HepG2 (cell line): ENCODE measurements around the gene MCAM. TPM values are rescaled to one million over a fixed set of nuclear protein-coding genes. Genes with fewer than 3 reads are reported as not detected.

ENCODE experiments used
- ATAC-seq: fragments of 200-7000 bp; cut with Tn5 transposase; 3 replicates; pipeline ENCODE4 v1.9.1; 2020; ENCODE audit warnings: mild to moderate bottlenecking, moderate library complexity
- BruUV-seq: library from RNA; stranded (reverse); fragments of 400-500 nt; replicated peaks from 2 replicates; lab custom pipeline; 2021; lab: Mats Ljungman, UMichigan
- CTCF ChIA-PET: fragments of 300-600 bp; formaldehyde crosslinking; extraction: SDS; loops from one replicate; lab custom pipeline; 2021; ENCODE audit warnings: low total read pairs, inconsistent platforms, low intra/inter-chr PET ratio; lab: Yijun Ruan, JAX
- POLR2A ChIA-PET: fragments of 350-600 bp; sonication (Branson Sonifier 250); formaldehyde crosslinking; loops from one replicate; lab custom pipeline; 2020; ENCODE audit warnings: antibody characterized with exemption, inconsistent platforms; lab: Yijun Ruan, JAX
- DNase-seq: peaks from one replicate; pipeline ENCODE4 v3.0.0-alpha.2; 2015; ENCODE audit warnings: low spot score
- FAIRE-seq: peaks from 3 replicates; lab custom pipeline; 2011; peaks lifted over from hg19 to GRCh38; lab: Jason Lieb, UNC
- H2AFZ ChIP-seq: one replicate; pipeline ENCODE4 v1.6.1; 2011; ENCODE audit warnings: low read length, inconsistent platforms
- H3K27ac ChIP-seq: fragments of 300-600 bp; 3 replicates; pipeline ENCODE4 v1.8.0; 2011; ENCODE audit warnings: mixed run types, mild to moderate bottlenecking, mixed read lengths, low read length, inconsistent platforms; ENCODE audit not compliant: insufficient read depth; ENCODE audit errors: extremely low read length
- H3K27me3 ChIP-seq, 2 experiments: fragments of 200-600 bp in 1 of 2; 2 replicates in 1 of 2; 3 replicates in 1 of 2; pipeline versions ENCODE4 v1.6.0 to v1.8.0; 2011; ENCODE audit warnings: low read length in 2 of 2, mild to moderate bottlenecking in 2 of 2, moderate library complexity in 2 of 2, inconsistent platforms in 1 of 2; ENCODE audit not compliant: insufficient read depth in 2 of 2, control insufficient read depth in 1 of 2
- H3K36me3 ChIP-seq, 2 experiments: fragments of 200-600 bp in 1 of 2; replicated peaks in 1 of 2; 2 replicates in 1 of 2; 3 replicates in 1 of 2; pipeline versions ENCODE4 v1.5.1 to v1.8.0; 2011; ENCODE audit warnings: low read length in 2 of 2, inconsistent platforms in 1 of 2; ENCODE audit not compliant: insufficient read depth in 2 of 2, control insufficient read depth in 1 of 2
- H3K4me1 ChIP-seq: 2 replicates; pipeline ENCODE4 v1.5.1; 2012; ENCODE audit warnings: low read length, inconsistent platforms; ENCODE audit not compliant: insufficient read depth
- H3K4me2 ChIP-seq: 2 replicates; pipeline ENCODE4 v1.6.0; 2011; ENCODE audit warnings: low read depth, low read length, inconsistent platforms
- H3K4me3 ChIP-seq, 3 experiments: fragments of 200-600 bp in 1 of 3; sonication (generic), shearing (Covaris generic) in 1 of 3; replicated peaks in 1 of 3; 2 replicates each; pipeline ENCODE4 v1.5.1; 2011 to 2016; ENCODE audit warnings: low read length in 3 of 3, inconsistent platforms in 2 of 3, low read depth in 2 of 3, mild to moderate bottlenecking in 2 of 3, control low read depth in 1 of 3, mixed read lengths in 1 of 3; ENCODE audit not compliant: insufficient read depth in 1 of 3
- H3K79me2 ChIP-seq: one replicate; pipeline ENCODE4 v1.6.1; 2011; ENCODE audit warnings: low read length, inconsistent platforms; ENCODE audit not compliant: insufficient read depth
- H3K9ac ChIP-seq: 2 replicates; pipeline ENCODE4 v1.6.0; 2011; ENCODE audit warnings: mild to moderate bottlenecking, low read depth, low read length, inconsistent platforms; ENCODE audit not compliant: insufficient read depth
- H3K9me3 ChIP-seq: 2 replicates; pipeline ENCODE4 v1.5.1; 2012; ENCODE audit warnings: mild to moderate bottlenecking, low read length
- H4K20me1 ChIP-seq: 2 replicates; pipeline ENCODE4 v1.6.0; 2011; ENCODE audit warnings: inconsistent platforms, mild to moderate bottlenecking, low read length, moderate library complexity; ENCODE audit not compliant: insufficient read depth
- ARID2 ChIP-seq: sonication (generic); formaldehyde crosslinking; IDR thresholded peaks from 2 replicates; pipeline ENCODE4 v1.8.1; 2022; ENCODE audit warnings: mild to moderate bottlenecking, missing genetic modification reagents, borderline replicate concordance
- ETS1 ChIP-seq: sonication (generic); formaldehyde crosslinking; IDR thresholded peaks from 2 replicates; pipeline ENCODE4 v1.4.0; 2020; ENCODE audit warnings: missing genetic modification reagents
- ISL2 ChIP-seq: sonication (generic); formaldehyde crosslinking; IDR thresholded peaks from 2 replicates; pipeline ENCODE4 v1.5.0; 2020; ENCODE audit warnings: missing genetic modification reagents
- MTA1 ChIP-seq: sonication (generic); formaldehyde crosslinking; IDR thresholded peaks from 2 replicates; pipeline ENCODE4 v1.4.0; 2020; ENCODE audit warnings: missing genetic modification reagents, mild to moderate bottlenecking, borderline replicate concordance
- NR2F2 ChIP-seq: IDR thresholded peaks from 2 replicates; pipeline ENCODE4 v1.6.1; 2012; ENCODE audit warnings: low read depth, inconsistent platforms, borderline replicate concordance
- TOPORS ChIP-seq: sonication (generic); formaldehyde crosslinking; IDR thresholded peaks from 2 replicates; pipeline ENCODE4 v1.8.0; 2023; ENCODE audit warnings: mild to moderate bottlenecking, missing genetic modification reagents
- TSC22D2 ChIP-seq: sonication (generic); formaldehyde crosslinking; IDR thresholded peaks from 2 replicates; pipeline ENCODE4 v1.5.1; 2020; ENCODE audit warnings: missing genetic modification reagents, mild to moderate bottlenecking, borderline replicate concordance
- ZEB1 ChIP-seq: IDR thresholded peaks from 2 replicates; pipeline ENCODE4 v1.6.1; 2012; ENCODE audit warnings: mild to moderate bottlenecking, low read depth, inconsistent platforms; ENCODE audit not compliant: insufficient replicate concordance
- ZFP36L1 ChIP-seq: sonication (generic); formaldehyde crosslinking; IDR thresholded peaks from 2 replicates; pipeline ENCODE4 v1.8.0; 2022; ENCODE audit warnings: mild to moderate bottlenecking, missing genetic modification reagents, moderate library complexity
- ZNF207 ChIP-seq: fragments of 450-650 bp; IDR thresholded peaks from 2 replicates; pipeline ENCODE4 v1.6.1; 2016; ENCODE audit warnings: antibody characterized with exemption, borderline replicate concordance
- ZNF343 ChIP-seq: sonication (generic); formaldehyde crosslinking; IDR thresholded peaks from 2 replicates; pipeline ENCODE4 v1.4.0; 2020; ENCODE audit warnings: mild to moderate bottlenecking, missing genetic modification reagents
- ZNF367 ChIP-seq: sonication (generic); formaldehyde crosslinking; IDR thresholded peaks from 2 replicates; pipeline ENCODE4 v1.4.0; 2020; ENCODE audit warnings: missing genetic modification reagents, borderline replicate concordance
- WGBS: methylation state at CpG from one replicate; pipeline ENCODE4 v1.1.6; 2017; ENCODE audit warnings: low lambda C conversion rate; 5-methylcytosine and 5-hydroxymethylcytosine counted together
- in situ Hi-C: cut with HindIII; loops from 2 replicates; pipeline ENCODE4 v1.10.0; 2017; ENCODE audit warnings: low pct_unique_long_range_greater_than_20kb; ENCODE audit not compliant: extremely low pct_ligation_motif_present
- intact Hi-C: fragments of 100-400 bp; cut with micrococcal nuclease; formaldehyde crosslinking; loops from one replicate; pipeline ENCODE4 v1.10.0; 2022; ENCODE audit not compliant: unreplicated experiment
- polyA plus RNA-seq, 8 experiments: library from polyadenylated mRNA; depleted of rRNA in 3 of 8; stranded (reverse) in 7 of 8; unstranded in 1 of 8; fragments of >200 nt; fragmentation: Illumina TruSeq in 4 of 8; extraction: Trizol in 4 of 8; gene quantifications; 2 replicates each; pipeline versions ENCODE4 v1.2.1 to v1.2.3, GENCODE V29; 2011 to 2016; ENCODE audit warnings: low read depth in 4 of 8, missing spikeins in 1 of 8, mixed read lengths in 1 of 8; ENCODE audit not compliant: insufficient read depth in 1 of 8
- total RNA-seq, 5 experiments: library from RNA; depleted of rRNA; stranded (reverse); fragments of >200 nt; fragmentation: Illumina TruSeq; extraction: Trizol; gene quantifications; 2 replicates each; pipeline ENCODE4 v1.2.3, GENCODE V29; 2016; ENCODE audit warnings: low read depth in 1 of 5
- TF ChIP-seq, protein P1 (sequence below): IDR thresholded peaks from 2 replicates; pipeline ENCODE4 v1.6.1; 2012; ENCODE audit warnings: inconsistent platforms
- TF ChIP-seq, protein P2 (sequence below): sonication (generic); formaldehyde crosslinking; conservative IDR thresholded peaks from 2 replicates; pipeline ENCODE4 v1.8.0; 2022; ENCODE audit warnings: low read depth, missing genetic modification reagents

Gene MCAM
- total and polyA plus RNA-seq, 2 of the 13 experiments (the other 11 are each of a cell fraction or from before 2014, with no cell fraction given) = 12.1 to 15.2 TPM

- Histone ChIP-seq H3K79me2 (no peaks in the 10 kb centered on the region), H2AFZ (no peak overlapping the region), H4K20me1 (no peaks in the 10 kb centered on the region), H3K4me2 (no peak overlapping the region), H3K36me3 (peaks cover 9 to 27% of the 10 kb centered on the region in 2 experiments; a peak in 4 of 5 replicates), H3K27ac (no peak overlapping the region), H3K9ac (no peak overlapping the region), H3K4me3 (no peak overlapping the region), H3K27me3 (no peaks in the 10 kb centered on the region), H3K9me3 (no peaks in the 10 kb centered on the region), H3K4me1 (no peaks in the 10 kb centered on the region)
- intact Hi-C loops = no loop called here
- DNase-seq = no peak
- TF ChIP-seq ETS1 (CRISPR knock-in tag) (no peak), TOPORS (CRISPR knock-in tag) (no peak), ZNF367 (CRISPR knock-in tag) (no peak), MTA1 (no peak), ARID2 (CRISPR knock-in tag) (no peak), ZNF343 (CRISPR knock-in tag) (no peak), NR2F2 (no peak), ZFP36L1 (CRISPR knock-in tag) (no peak), ZEB1 (no peak), TSC22D2 (no peak), ZNF207 (no peak), ISL2 (CRISPR knock-in tag) (no peak)
- TF ChIP-seq, protein P1, sequence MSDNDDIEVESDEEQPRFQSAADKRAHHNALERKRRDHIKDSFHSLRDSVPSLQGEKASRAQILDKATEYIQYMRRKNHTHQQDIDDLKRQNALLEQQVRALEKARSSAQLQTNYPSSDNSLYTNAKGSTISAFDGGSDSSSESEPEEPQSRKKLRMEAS = no peak
- TF ChIP-seq, protein P2, sequence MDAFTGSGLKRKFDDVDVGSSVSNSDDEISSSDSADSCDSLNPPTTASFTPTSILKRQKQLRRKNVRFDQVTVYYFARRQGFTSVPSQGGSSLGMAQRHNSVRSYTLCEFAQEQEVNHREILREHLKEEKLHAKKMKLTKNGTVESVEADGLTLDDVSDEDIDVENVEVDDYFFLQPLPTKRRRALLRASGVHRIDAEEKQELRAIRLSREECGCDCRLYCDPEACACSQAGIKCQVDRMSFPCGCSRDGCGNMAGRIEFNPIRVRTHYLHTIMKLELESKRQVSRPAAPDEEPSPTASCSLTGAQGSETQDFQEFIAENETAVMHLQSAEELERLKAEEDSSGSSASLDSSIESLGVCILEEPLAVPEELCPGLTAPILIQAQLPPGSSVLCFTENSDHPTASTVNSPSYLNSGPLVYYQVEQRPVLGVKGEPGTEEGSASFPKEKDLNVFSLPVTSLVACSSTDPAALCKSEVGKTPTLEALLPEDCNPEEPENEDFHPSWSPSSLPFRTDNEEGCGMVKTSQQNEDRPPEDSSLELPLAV (CRISPR knock-in tag) = no peak
- BruUV-seq = no TSS peak
- no peak for FAIRE-seq
- POLR2A ChIA-PET = no interaction called here
- 97% methylated on average over 6 of the region's 6 CpGs for WGBS
- CTCF ChIA-PET = no interaction called here
- ATAC-seq = no peak
- in situ Hi-C loops = no loop called here
These were observed 43.2 kb downstream of the MCAM start for GRCh38 chr11:119273721-119274120.
